Activated T-helper 17 cell treated with anti-CD3 and anti-CD28 coated beads, Interleukin-2, amount 50 U/mL, for 72 hours (primary cell): ENCODE measurements around the gene KCNG2. TPM values are rescaled to one million over a fixed set of nuclear protein-coding genes. Genes with fewer than 3 reads are reported as not detected.

ENCODE experiments used
- ATAC-seq: fragments of 150-1000 bp; cut with Tn5 transposase; replicated peaks from 2 replicates; pipeline ENCODE4 v1.10.0; 2021; ENCODE audit warnings: mild to moderate bottlenecking, moderate library complexity
- H3K27ac Mint-ChIP-seq: one replicate; pipeline ENCODE4 v1.8.0; 2022; ENCODE audit warnings: mixed read lengths
- H3K27me3 Mint-ChIP-seq: one replicate; pipeline ENCODE4 v1.8.0; 2022; ENCODE audit warnings: mixed read lengths
- H3K36me3 Mint-ChIP-seq: one replicate; pipeline ENCODE4 v1.8.0; 2022; ENCODE audit warnings: low read depth, mild to moderate bottlenecking, mixed read lengths
- H3K4me1 Mint-ChIP-seq: one replicate; pipeline ENCODE4 v1.8.0; 2022; ENCODE audit warnings: mixed read lengths
- H3K4me3 Mint-ChIP-seq: one replicate; pipeline ENCODE4 v1.8.0; 2022; ENCODE audit warnings: mild to moderate bottlenecking, mixed read lengths
- H3K9me3 Mint-ChIP-seq: one replicate; pipeline ENCODE4 v1.8.0; 2022; ENCODE audit warnings: mixed read lengths
- total RNA-seq, 2 donors: library from RNA; stranded (reverse); gene quantifications; one replicate each; pipeline ENCODE4 v1.2.3, GENCODE V29; 2022

Gene KCNG2
- total RNA-seq, 2 donors from 2014 or later = not detected

- no peaks in the 10 kb centered on the region for H3K9me3 Mint-ChIP-seq
- H3K4me3 Mint-ChIP-seq = no peak overlapping the region
- H3K36me3 Mint-ChIP-seq = no peaks in the 10 kb centered on the region
- ATAC-seq = no peak
- no peak overlapping the region for H3K27ac Mint-ChIP-seq
- peaks cover 4% of the 10 kb centered on the region for H3K4me1 Mint-ChIP-seq
- peaks cover 31% of the 10 kb centered on the region for H3K27me3 Mint-ChIP-seq
These were observed 10.8 kb upstream of the KCNG2 start for GRCh38 chr18:79786786-79787526.

GRCh38 chr18:79787527-79787864, 10.2 kb upstream of the KCNG2 start:
- Mint-ChIP-seq H3K27me3 (peaks cover 36% of the 10 kb centered on the region), H3K36me3 (no peaks in the 10 kb centered on the region), H3K9me3 (no peaks in the 10 kb centered on the region), H3K27ac (no peak overlapping the region), H3K4me3 (no peak overlapping the region), H3K4me1 (peaks cover 4% of the 10 kb centered on the region)
- no peak for ATAC-seq

DNA sequence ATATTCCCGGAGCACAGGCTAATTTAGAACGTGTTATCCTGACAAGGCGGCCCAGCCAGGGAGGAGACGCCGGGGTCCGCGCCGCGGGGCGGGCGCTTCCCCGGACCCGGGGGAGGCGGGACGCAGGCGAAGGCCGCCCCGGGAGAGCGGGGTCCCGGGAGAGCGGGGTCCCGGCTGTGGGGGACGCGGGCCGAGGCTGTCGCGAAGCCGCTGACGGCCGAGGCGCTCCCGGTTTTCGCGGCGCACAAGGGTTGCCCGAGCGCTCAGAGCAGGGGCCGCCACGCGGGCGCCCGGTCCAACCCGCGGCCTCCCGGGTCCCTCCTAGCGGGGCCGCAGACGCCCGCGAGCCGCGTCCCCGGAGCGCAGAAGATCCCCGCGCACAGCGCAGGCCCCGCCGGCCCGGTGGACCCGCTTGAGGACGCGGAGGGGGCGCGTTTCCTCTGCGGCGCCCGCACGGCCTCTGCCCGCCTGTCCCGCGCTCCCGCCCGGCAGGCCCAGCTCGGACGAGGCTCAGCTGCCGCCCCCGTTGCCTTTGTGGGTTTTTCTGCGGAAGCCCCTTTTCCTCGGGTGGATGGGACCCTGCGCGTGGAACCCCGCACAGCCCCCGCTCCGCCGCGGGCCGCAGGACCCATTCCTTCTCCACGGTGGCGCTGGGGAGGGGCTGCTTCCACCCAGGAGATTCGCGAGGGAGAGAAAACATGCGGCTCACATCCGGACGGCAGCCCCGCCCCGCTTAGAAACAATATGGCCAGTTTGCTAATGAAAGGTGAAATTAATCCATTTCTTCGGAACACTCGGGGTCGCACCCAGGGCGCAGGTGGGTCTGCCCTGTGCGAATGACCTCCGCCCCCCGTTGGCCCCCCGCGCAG, 9.6 kb upstream of the KCNG2 start:
- peaks cover 41% of the 10 kb centered on the region for H3K27me3 Mint-ChIP-seq
- H3K36me3 Mint-ChIP-seq = no peaks in the 10 kb centered on the region
- no peak overlapping the region for H3K4me3 Mint-ChIP-seq
- H3K4me1 Mint-ChIP-seq = peaks cover 4% of the 10 kb centered on the region
- ATAC-seq = no peak
- no peak overlapping the region for H3K27ac Mint-ChIP-seq
- no peaks in the 10 kb centered on the region for H3K9me3 Mint-ChIP-seq

- ATAC-seq = no peak
- Mint-ChIP-seq H3K4me1 (peaks cover 4% of the 10 kb centered on the region), H3K36me3 (no peaks in the 10 kb centered on the region), H3K4me3 (no peak overlapping the region), H3K27ac (no peak overlapping the region), H3K9me3 (no peaks in the 10 kb centered on the region), H3K27me3 (peaks cover 44% of the 10 kb centered on the region)
These were observed 9.0 kb upstream of the KCNG2 start for GRCh38 chr18:79788734-79789085.

GRCh38 chr18:79789091-79789891, 8.4 kb upstream of the KCNG2 start:
- H3K36me3 Mint-ChIP-seq = no peaks in the 10 kb centered on the region
- ATAC-seq = no peak
- no peak overlapping the region for H3K27ac Mint-ChIP-seq
- H3K27me3 Mint-ChIP-seq = peaks cover 41% of the 10 kb centered on the region
- peaks cover 4% of the 10 kb centered on the region for H3K4me1 Mint-ChIP-seq
- H3K9me3 Mint-ChIP-seq = no peaks in the 10 kb centered on the region
- no peak overlapping the region for H3K4me3 Mint-ChIP-seq

DNA sequence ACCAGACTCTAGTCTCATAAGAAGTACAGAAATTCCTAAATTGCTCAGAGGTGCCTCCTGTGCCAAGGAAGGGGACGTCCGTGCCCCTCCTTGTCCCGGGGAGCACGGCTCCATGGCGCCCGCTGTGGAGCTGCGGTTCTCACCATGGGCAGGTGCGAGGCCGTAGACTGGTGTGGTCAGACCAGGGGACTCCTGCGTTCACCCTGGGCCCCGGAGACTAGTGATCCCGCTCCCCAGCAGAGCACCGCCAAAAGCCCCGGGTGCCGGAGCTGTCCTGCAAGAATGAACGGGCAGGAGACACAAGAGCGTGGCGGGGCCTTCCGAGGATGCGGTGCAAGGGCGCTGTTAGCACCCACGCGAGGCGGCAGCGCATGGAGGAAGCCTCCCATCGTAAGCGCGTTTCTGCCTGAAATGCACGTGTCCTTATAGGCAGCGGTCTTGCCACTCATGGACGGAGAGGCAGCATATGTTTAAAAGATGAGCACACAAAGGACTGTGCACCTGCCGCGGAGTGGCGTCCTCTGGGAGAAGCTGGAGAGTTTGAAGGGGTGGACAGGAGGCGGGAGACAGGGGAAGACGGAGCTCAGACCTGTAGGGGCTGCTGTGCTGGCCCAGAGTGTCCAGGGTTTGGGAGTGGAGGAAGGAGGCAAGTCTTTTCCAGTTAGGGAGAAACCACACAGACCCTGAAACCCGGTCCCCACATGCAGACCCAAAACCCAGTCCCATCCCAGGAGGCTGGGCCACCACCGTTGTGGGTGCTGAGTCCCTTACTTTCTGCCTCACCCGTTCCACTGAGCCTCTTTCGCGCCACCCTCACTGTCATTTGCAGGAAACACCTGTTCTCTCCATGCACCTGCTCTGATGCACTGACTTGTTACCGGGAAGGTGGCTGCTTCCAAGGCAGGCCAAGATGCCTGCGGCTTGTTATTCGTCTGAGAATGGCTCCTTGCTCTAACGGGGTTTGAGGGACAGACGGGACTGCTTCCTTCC, 7.5 kb upstream of the KCNG2 start:
- no peaks in the 10 kb centered on the region for H3K9me3 Mint-ChIP-seq
- H3K27ac Mint-ChIP-seq = no peak overlapping the region
- no peak overlapping the region for H3K4me3 Mint-ChIP-seq
- peaks cover 4% of the 10 kb centered on the region for H3K4me1 Mint-ChIP-seq
- ATAC-seq = no peak
- no peaks in the 10 kb centered on the region for H3K36me3 Mint-ChIP-seq
- H3K27me3 Mint-ChIP-seq = peaks cover 46% of the 10 kb centered on the region

- peaks cover 4% of the 10 kb centered on the region for H3K4me1 Mint-ChIP-seq
- peaks cover 47% of the 10 kb centered on the region for H3K27me3 Mint-ChIP-seq
- H3K4me3 Mint-ChIP-seq = no peak overlapping the region
- no peak overlapping the region for H3K27ac Mint-ChIP-seq
- no peak for ATAC-seq
- H3K36me3 Mint-ChIP-seq = no peaks in the 10 kb centered on the region
- no peaks in the 10 kb centered on the region for H3K9me3 Mint-ChIP-seq
These were observed 6.5 kb upstream of the KCNG2 start for GRCh38 chr18:79790996-79791972.

DNA sequence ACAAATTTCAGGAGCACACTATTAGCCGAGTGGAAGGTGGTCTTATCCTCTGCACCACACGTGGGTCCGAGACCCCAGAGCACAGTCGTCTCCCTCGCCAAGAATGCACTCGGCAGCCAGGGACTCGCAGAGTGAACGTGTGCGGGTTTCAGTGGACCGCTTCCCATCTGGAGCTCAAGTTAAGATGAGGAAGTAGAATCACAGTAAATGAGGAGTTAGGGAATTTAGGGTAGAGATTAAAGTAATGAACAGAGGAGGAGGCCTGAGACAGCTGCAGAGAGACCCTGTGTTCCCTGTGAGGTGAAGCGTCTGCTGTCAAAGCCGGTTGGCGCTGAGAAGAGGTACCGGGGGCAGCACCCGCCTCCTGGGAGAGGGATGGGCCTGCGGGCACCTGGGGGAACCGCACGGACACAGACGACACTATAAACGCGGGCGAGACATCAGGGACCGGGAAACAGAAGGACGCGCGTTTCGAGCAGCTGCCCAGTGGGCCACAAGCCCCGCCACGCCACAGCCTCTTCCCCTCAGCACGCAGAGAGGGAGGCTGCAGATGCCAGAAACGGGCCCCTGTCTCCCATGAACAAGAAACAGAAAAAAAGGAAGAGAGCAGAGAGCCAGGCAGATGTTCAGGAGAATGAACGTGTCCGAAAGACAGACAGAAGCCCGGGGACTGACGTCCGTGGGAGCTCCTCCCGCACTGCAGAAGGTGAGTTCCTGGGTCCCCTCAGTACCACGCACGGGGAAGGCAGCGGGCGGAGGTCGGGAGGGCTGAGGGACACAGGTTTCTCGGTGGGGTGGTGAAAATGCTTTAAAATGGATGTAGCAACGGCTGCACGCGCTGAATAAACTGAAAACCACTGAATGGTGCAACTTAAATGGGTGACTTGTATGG, 5.4 kb upstream of the KCNG2 start:
- no peaks in the 10 kb centered on the region for H3K9me3 Mint-ChIP-seq
- peaks cover 8% of the 10 kb centered on the region for H3K4me1 Mint-ChIP-seq
- no peak for ATAC-seq
- no peak overlapping the region for H3K27ac Mint-ChIP-seq
- no peak overlapping the region for H3K4me3 Mint-ChIP-seq
- H3K27me3 Mint-ChIP-seq = peaks cover 47% of the 10 kb centered on the region
- H3K36me3 Mint-ChIP-seq = peaks cover 3% of the 10 kb centered on the region

GRCh38 chr18:79792988-79793355, 4.8 kb upstream of the KCNG2 start:
- H3K27me3 Mint-ChIP-seq = peaks cover 49% of the 10 kb centered on the region
- H3K9me3 Mint-ChIP-seq = no peaks in the 10 kb centered on the region
- H3K4me1 Mint-ChIP-seq = peaks cover 10% of the 10 kb centered on the region
- no peak overlapping the region for H3K27ac Mint-ChIP-seq
- no peak overlapping the region for H3K4me3 Mint-ChIP-seq
- H3K36me3 Mint-ChIP-seq = peaks cover 5% of the 10 kb centered on the region
- no peak for ATAC-seq

GRCh38 chr18:79794846-79795245, 2.9 kb upstream of the KCNG2 start:
- no peak overlapping the region for H3K4me3 Mint-ChIP-seq
- no peak for ATAC-seq
- H3K9me3 Mint-ChIP-seq = no peaks in the 10 kb centered on the region
- peaks cover 52% of the 10 kb centered on the region for H3K27me3 Mint-ChIP-seq
- no peak overlapping the region for H3K27ac Mint-ChIP-seq
- peaks cover 5% of the 10 kb centered on the region for H3K36me3 Mint-ChIP-seq
- H3K4me1 Mint-ChIP-seq = peaks cover 10% of the 10 kb centered on the region

DNA sequence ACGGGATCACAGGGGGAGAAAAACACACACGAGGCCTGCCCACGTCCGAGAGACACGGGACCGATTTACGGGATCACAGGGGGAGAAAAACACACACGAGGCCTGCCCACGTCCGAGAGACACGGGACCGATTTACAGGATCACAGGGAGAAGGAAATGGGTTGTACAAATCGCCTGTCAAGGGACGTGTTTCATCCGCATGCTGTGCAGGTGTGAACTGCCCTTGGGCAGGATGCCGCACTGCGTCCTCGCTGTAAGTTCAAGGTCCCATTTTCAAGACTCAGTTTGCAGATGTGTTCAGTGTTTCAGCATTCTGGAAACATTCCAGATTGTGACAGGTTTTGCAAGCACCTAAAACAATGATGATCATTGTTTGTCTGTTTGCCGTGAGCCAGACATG, 2.3 kb upstream of the KCNG2 start:
- no peak overlapping the region for H3K4me3 Mint-ChIP-seq
- no peak overlapping the region for H3K27ac Mint-ChIP-seq
- H3K27me3 Mint-ChIP-seq = peaks cover 52% of the 10 kb centered on the region
- no peaks in the 10 kb centered on the region for H3K9me3 Mint-ChIP-seq
- peaks cover 5% of the 10 kb centered on the region for H3K36me3 Mint-ChIP-seq
- peaks cover 10% of the 10 kb centered on the region for H3K4me1 Mint-ChIP-seq
- ATAC-seq = no peak

GRCh38 chr18:79796016-79796415, 1.7 kb upstream of the KCNG2 start:
- peaks cover 48% of the 10 kb centered on the region for H3K27me3 Mint-ChIP-seq
- H3K4me3 Mint-ChIP-seq = no peak overlapping the region
- no peak overlapping the region for H3K27ac Mint-ChIP-seq
- ATAC-seq = no peak
- peaks cover 5% of the 10 kb centered on the region for H3K36me3 Mint-ChIP-seq
- H3K9me3 Mint-ChIP-seq = no peaks in the 10 kb centered on the region
- peaks cover 10% of the 10 kb centered on the region for H3K4me1 Mint-ChIP-seq
